ENCODE measurements around the gene HSPA12A. TPM values are rescaled to one million over a fixed set of nuclear protein-coding genes. Genes with fewer than 3 reads are reported as not detected.

HSPA12A gene
- total RNA-seq, 2 donors from 2014 or later, result 0.72 to 0.74 TPM

DNA sequence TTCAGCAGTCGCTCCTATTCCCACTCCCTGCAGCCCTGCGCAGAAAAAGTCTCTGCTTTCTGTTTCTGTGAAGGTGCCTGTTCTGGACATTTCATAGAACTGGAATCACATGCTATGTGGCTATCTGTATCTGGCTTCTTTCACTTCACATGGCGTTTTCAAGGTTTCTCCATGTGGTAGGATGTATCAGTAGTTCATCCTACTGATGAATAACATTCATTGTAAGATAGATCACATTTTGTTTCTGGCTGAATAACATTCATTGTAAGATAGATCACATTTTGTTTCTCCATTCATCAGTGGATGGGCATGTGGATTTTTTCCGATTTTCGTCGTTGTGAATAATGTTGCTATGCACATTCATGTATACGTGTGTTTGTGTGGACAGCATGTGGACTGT lies 44.5 kb downstream of the HSPA12A start:
- Mint-ChIP-seq H3K4me3 (no peak overlapping the region), H3K36me3 (ENCODE audit: insufficient read depth in 2 of 2) (no peaks in the 10 kb centered on the region), H3K9me3 (no peaks in the 10 kb centered on the region), H3K27ac (no peak overlapping the region), H3K27me3 (ENCODE audit: low read depth) (peaks cover 51% of the 10 kb centered on the region), H3K4me1 (ENCODE audit: low read depth) (no peaks in the 10 kb centered on the region)
- DNase-seq, result no peak
- no peak for ATAC-seq (replicated peaks in 1 of 2)

DNA sequence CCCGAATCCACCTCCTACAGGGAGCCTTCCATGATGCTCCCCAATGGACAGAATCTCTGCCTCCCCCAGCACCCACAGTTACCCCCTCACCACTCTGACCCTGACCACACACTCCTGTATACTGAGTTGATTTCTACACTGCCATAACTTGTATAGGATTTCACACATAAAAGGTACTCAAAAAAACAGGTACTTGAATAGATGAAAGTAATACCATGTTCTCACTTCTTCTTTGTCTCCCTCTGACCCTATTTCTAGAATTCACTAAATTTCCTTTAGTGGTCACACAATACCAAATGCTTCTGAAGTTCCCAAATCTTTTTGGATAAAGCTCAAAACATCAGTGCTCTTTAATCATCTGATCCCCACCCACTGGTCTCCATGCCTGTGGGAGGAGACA lies 45.4 kb downstream of the HSPA12A start:
- Mint-ChIP-seq H3K9me3 (no peaks in the 10 kb centered on the region), H3K4me3 (no peak overlapping the region), H3K27ac (no peak overlapping the region), H3K27me3 (ENCODE audit: low read depth) (peaks cover 55% of the 10 kb centered on the region), H3K4me1 (ENCODE audit: low read depth) (no peaks in the 10 kb centered on the region), H3K36me3 (ENCODE audit: insufficient read depth in 2 of 2) (no peaks in the 10 kb centered on the region)
- DNase-seq (no peak), ATAC-seq (replicated peaks in 1 of 2) (no peak)

DNA sequence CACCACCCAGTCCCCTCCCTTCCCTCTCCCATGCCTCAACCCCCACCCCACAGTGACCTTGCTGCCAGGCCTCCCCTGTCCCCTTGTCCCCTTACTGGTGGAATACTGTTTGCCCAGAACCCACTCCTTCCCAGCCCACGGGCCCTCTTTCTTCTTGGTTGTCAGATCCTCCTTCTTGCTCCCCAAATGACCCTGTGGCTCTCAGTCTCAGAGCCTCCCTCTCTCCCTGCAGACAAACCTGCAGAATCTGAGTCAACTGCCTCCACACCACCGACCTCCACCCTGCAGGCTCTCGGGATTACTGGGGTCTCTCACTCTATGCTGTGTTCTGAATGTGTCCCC lies 47.5 kb downstream of the HSPA12A start:
- Mint-ChIP-seq H3K36me3 (ENCODE audit: insufficient read depth in 2 of 2) (no peaks in the 10 kb centered on the region), H3K27me3 (ENCODE audit: low read depth) (peaks cover 61% of the 10 kb centered on the region), H3K27ac (no peak overlapping the region), H3K4me3 (no peak overlapping the region), H3K9me3 (no peaks in the 10 kb centered on the region), H3K4me1 (ENCODE audit: low read depth) (no peaks in the 10 kb centered on the region)
- DNase-seq, result no peak
- no peak for ATAC-seq (replicated peaks in 1 of 2)

DNA sequence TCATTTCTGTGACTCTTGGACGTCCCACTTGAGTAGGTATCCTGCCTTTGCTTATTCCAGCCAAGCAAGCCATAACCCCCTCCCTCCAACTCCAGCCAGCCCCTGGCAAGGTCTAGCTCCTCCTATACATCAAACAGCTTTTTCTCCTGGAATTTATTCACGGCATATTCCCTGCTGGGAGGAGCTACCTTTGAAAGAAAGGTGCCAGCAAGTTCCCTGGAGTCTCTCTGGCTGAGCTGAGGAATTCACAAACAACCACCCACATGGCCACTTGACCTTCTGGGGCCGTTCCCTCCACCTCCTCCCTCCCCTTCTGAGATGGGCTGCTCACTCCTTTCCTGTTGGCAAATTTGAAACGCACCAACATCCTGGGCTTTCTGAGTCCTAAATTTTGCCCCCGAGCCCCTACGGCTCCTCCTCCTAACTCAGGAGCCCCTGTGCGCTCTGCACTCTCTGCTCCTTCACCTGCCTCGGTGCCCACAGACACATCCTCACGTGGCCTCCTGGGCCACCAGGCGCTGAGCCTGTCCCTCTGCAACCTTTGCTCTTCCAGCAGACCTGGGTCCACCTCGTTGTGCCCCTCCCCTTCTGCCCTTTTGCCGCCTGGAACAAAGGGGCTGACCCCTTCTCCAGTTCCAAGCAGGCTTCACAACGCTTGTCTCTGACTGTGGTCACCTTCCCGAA lies 48.0 kb downstream of the HSPA12A start:
- Mint-ChIP-seq H3K9me3 (no peaks in the 10 kb centered on the region), H3K4me1 (ENCODE audit: low read depth) (no peaks in the 10 kb centered on the region), H3K27ac (no peak overlapping the region), H3K4me3 (no peak overlapping the region), H3K27me3 (ENCODE audit: low read depth) (peaks cover 64% of the 10 kb centered on the region), H3K36me3 (ENCODE audit: insufficient read depth in 2 of 2) (no peaks in the 10 kb centered on the region)
- no peak for DNase-seq
- no peak for ATAC-seq (replicated peaks in 1 of 2)

DNA sequence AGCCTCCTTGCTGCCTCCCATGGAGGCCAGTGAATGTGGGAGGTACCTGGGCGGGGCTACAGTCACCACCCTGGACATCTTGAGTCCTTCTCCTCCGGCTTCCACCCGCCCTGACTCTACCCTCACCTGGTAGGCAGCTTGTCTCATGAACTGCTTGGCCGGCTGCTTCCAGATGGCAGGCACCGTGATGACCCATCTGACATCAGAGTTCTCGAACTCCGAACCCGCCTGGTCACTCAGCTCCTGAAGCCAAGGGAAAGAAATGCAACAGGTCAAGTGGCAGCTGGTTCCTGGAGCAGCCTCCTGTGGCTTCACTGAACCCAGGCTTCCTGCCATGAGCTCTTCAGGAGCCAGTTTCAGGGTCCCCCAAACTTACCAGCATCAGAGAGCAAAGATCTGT lies 50.1 kb downstream of the HSPA12A start:
- ATAC-seq (replicated peaks in 1 of 2), result no peak
- H3K9me3 Mint-ChIP-seq, result no peaks in the 10 kb centered on the region

DNA sequence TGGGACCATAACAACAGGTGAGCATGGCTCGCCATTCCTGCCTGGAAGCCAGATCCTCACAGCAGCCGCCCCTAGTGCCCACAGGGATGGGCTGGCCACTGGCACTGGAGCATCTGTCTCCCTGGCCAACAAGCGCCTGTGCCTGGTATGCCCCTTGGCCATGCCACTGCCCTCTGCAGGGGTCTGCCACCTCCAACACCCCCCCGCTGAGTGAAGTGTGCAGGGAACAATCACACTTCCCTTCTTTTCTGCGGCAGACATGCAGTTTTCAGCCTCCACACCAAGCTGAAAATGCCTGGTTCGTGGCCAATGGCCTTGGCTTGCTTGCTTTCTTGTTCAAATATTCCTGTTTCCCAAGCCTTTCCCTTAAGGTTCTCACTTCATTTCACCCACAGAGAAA lies 50.7 kb downstream of the HSPA12A start:
- Mint-ChIP-seq H3K27ac (no peak overlapping the region), H3K27me3 (ENCODE audit: low read depth) (peaks cover 69% of the 10 kb centered on the region), H3K9me3 (no peaks in the 10 kb centered on the region), H3K36me3 (ENCODE audit: insufficient read depth in 2 of 2) (no peaks in the 10 kb centered on the region), H3K4me1 (ENCODE audit: low read depth) (no peaks in the 10 kb centered on the region), H3K4me3 (no peak overlapping the region)
- DNase-seq (no peak), ATAC-seq (replicated peaks in 1 of 2) (no peak)

More for the DNA sequence above, 50.1 kb downstream of the HSPA12A start:
- H3K27ac Mint-ChIP-seq, result no peak overlapping the region
- H3K4me3 Mint-ChIP-seq, result no peak overlapping the region
- H3K27me3 Mint-ChIP-seq (ENCODE audit: low read depth), result peaks cover 73% of the 10 kb centered on the region
- no peak for DNase-seq
- H3K4me1 Mint-ChIP-seq (ENCODE audit: low read depth), result no peaks in the 10 kb centered on the region
- no peaks in the 10 kb centered on the region for H3K36me3 Mint-ChIP-seq (ENCODE audit: insufficient read depth in 2 of 2)

DNA sequence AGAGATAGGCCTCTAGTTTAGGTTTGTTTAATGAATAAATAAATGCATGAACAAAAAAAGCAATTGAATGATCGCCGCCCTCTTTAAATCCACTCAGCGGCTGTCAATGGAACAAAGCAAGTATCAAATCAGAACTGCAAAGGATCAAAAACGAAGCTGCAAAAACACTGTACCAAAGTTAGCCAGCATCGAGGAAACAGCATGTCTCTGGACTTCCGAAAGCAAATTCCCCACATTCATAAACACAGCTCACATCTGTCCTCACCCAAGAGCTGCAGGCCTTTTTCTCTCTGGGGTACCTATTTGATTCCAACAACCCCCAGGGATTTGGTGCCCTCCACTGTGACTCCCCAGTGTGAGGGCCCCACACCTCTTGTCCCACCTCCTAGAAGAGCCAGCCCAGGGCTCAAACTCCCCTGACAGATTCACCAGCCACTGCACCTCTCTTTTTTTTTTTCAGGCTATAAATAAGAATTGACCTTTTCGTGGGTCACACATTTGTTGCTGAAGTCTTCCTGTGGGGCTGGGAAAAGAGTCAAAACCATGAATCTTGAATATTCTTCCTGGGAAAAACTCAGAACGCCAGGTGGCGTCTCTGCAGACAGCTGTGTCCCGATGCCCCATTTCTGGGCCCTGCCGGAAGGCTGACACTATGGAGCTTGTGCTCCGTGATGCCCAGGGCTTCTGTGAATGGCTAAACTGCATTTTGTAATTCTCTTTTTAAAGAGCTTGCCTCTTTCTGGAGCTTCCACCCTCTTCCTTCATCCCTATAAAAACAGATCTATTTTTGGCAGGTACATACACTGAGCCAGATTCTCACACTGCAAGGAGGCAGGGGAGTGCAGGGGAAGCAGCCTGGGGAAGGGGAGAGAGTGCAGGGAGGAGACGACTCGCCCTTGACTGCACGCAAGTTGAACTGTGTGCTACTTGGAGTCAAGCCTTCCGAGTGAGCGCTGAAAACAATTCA lies 51.7 kb downstream of the HSPA12A start:
- no peaks in the 10 kb centered on the region for H3K9me3 Mint-ChIP-seq
- no peaks in the 10 kb centered on the region for H3K4me1 Mint-ChIP-seq (ENCODE audit: low read depth)
- DNase-seq, result no peak
- no peak overlapping the region for H3K27ac Mint-ChIP-seq
- H3K27me3 Mint-ChIP-seq (ENCODE audit: low read depth), result peaks cover 63% of the 10 kb centered on the region
- no peak for ATAC-seq (replicated peaks in 1 of 2)
- no peaks in the 10 kb centered on the region for H3K36me3 Mint-ChIP-seq (ENCODE audit: insufficient read depth in 2 of 2)
- H3K4me3 Mint-ChIP-seq, result no peak overlapping the region

DNA sequence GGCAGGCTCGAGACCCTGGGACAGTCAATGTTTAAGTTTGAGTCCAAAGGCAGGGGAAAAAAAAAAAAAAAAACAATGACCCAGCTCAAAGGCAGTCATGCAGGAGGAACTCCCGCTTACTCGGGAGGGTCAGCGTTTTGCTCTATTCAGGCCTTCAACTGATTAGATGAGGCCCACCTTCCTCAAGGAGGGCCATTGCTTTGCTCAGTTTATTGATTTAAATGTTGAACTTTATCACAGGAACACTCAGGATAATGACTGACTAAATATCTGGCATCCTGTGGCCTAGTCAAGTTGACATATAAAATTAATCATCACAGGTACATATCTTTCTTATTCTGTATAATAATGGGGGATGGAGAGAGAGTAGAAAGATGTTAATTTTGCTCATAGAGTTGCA lies 52.6 kb downstream of the HSPA12A start:
- no peak for ATAC-seq (replicated peaks in 1 of 2)
- Mint-ChIP-seq H3K27me3 (ENCODE audit: low read depth) (peaks cover 57% of the 10 kb centered on the region), H3K27ac (no peak overlapping the region), H3K36me3 (ENCODE audit: insufficient read depth in 2 of 2) (no peaks in the 10 kb centered on the region), H3K4me1 (ENCODE audit: low read depth) (no peaks in the 10 kb centered on the region), H3K4me3 (no peak overlapping the region), H3K9me3 (no peaks in the 10 kb centered on the region)
- DNase-seq, result no peak

DNA sequence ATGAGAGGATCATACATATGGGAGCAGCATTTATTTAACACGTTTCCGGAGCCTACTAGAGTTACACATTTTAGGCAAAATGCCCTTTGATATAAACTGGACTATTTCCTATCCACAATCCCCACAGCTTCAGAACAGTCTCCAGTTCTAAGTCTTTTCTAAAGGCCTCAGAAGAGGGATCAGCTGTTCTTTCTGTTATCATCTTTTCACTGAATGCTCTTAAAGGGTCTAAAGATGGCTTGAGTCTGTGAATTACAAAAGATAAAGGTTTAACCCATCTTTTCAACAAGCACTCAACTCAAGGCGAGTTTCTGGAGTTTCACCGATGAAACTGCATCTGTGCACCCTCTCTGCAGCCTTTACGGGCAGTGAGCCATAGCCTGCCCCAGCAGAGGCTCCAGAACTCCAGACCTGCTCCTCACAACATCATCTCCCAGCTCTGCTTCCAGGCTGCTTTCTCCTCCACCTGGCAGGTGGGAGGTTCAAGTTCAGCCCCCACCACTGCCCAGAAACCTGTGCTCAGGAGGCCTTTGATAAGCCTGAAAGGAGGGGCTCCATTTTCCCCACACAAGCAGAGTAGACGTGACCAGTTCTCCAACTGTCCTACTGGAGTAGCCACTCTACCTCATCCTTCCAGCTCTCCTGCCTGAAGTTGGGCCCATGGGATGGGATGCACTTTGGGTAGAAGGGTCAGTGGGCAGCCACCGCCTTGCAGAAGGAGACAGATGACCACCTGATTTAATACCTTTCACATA lies 53.4 kb downstream of the HSPA12A start:
- no peaks in the 10 kb centered on the region for H3K36me3 Mint-ChIP-seq (ENCODE audit: insufficient read depth in 2 of 2)
- no peak overlapping the region for H3K27ac Mint-ChIP-seq
- H3K9me3 Mint-ChIP-seq, result no peaks in the 10 kb centered on the region
- H3K27me3 Mint-ChIP-seq (ENCODE audit: low read depth), result peaks cover 53% of the 10 kb centered on the region
- H3K4me1 Mint-ChIP-seq (ENCODE audit: low read depth), result no peaks in the 10 kb centered on the region
- H3K4me3 Mint-ChIP-seq, result no peak overlapping the region
- no peak for ATAC-seq (replicated peaks in 1 of 2)
- DNase-seq, result no peak

DNA sequence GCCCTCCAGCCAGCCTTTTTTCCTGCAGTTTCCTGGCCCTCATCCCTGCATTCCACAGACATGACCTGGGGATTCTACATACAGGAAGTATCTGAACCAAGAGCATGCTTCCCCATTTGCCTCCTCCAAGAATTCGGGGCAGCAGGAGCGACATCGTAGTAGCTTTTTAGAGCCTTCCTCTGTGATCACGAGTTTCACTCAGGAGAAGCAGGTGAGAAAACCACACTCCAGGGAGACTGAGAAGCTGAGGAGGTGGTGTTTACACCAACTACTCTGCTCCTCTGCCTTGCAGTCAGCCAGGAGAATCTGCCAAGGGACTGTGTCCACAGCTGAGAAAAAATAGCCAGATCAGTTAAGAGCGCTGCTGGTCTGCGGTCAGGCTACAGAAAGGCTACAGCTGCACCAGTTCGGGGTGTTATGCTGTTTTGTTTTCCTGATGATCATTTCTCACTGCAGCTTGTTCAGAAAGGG lies 54.1 kb downstream of the HSPA12A start:
- no peak overlapping the region for H3K4me3 Mint-ChIP-seq
- no peaks in the 10 kb centered on the region for H3K36me3 Mint-ChIP-seq (ENCODE audit: insufficient read depth in 2 of 2)
- no peak overlapping the region for H3K27ac Mint-ChIP-seq

DNA sequence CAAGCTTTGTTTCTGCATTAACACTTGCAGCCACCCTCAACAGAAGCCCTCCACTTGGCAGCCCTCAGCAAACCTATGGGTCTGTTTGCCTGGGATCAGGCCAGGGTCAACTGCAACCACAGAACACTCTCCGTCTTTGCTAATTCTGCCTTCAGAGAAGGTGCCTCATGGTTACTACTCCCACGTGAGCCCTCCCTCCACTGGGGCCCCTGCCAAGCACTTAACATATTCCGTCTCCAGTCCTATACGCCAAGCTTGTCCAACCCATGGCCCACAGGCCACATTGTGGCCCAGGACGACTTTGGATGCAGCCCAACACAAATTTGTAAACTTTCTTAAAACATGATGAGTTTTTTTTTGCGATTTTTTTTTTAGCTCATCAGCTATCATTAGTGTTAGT lies 54.7 kb downstream of the HSPA12A start:
- Mint-ChIP-seq H3K4me3 (no peak overlapping the region), H3K27me3 (ENCODE audit: low read depth) (peaks cover 42% of the 10 kb centered on the region), H3K9me3 (no peaks in the 10 kb centered on the region), H3K36me3 (ENCODE audit: insufficient read depth in 2 of 2) (no peaks in the 10 kb centered on the region), H3K27ac (no peak overlapping the region), H3K4me1 (ENCODE audit: low read depth) (no peaks in the 10 kb centered on the region)
- ATAC-seq (replicated peaks in 1 of 2) (no peak), DNase-seq (no peak)

More for the DNA sequence above, 54.1 kb downstream of the HSPA12A start:
- ATAC-seq (replicated peaks in 1 of 2), result no peak
- Mint-ChIP-seq H3K4me1 (ENCODE audit: low read depth) (no peaks in the 10 kb centered on the region), H3K27me3 (ENCODE audit: low read depth) (peaks cover 49% of the 10 kb centered on the region), H3K9me3 (no peaks in the 10 kb centered on the region)
- DNase-seq, result no peak

DNA sequence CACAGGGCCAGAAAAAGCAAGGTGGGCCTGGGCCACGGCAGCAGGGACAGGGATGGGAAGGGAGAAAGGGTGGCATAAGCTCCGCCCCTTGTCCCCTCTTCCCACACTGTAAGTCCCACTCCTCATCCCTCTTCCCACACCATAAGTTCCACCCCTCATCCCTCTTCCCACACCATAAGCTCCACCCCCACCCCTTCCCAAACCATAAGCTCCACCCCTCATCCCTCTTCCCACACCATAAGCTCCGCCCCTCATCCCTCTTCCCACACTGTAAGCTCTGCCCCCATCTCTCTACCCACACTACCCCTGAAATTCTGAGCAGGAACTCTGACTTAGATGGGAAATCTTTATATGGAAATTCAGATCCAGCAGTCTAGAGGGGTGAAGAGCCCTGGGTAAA lies 55.7 kb downstream of the HSPA12A start:
- Mint-ChIP-seq H3K27me3 (ENCODE audit: low read depth) (peaks cover 32% of the 10 kb centered on the region), H3K27ac (no peak overlapping the region), H3K36me3 (ENCODE audit: insufficient read depth in 2 of 2) (no peaks in the 10 kb centered on the region), H3K4me3 (no peak overlapping the region), H3K4me1 (ENCODE audit: low read depth) (no peaks in the 10 kb centered on the region), H3K9me3 (no peaks in the 10 kb centered on the region)
- ATAC-seq (replicated peaks in 1 of 2), result no peak
- DNase-seq, result no peak

DNA sequence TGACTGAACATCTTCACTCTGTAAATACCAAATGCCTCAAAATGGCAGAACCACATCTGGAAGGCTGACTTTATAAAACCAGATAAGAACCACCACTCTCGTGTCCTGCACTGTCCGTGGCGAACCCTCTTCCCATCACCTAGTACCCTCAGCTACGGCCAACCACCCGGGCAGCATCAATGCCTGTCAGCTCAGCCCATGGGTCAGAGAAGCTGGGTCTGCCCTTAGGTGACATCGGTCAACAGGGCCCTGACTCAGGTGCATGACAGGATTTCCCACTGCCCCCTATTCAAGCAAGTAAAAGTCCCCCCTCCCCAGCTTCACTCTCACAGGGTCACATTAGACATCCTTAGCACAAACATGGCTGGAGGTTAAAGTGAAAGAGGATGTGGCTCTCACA lies 56.6 kb downstream of the HSPA12A start:
- no peaks in the 10 kb centered on the region for H3K36me3 Mint-ChIP-seq (ENCODE audit: insufficient read depth in 2 of 2)
- H3K4me1 Mint-ChIP-seq (ENCODE audit: low read depth), result no peaks in the 10 kb centered on the region
- H3K27me3 Mint-ChIP-seq (ENCODE audit: low read depth), result peaks cover 27% of the 10 kb centered on the region
- ATAC-seq (replicated peaks in 1 of 2), result no peak
- DNase-seq, result no peak
- H3K27ac Mint-ChIP-seq, result no peak overlapping the region
- no peaks in the 10 kb centered on the region for H3K9me3 Mint-ChIP-seq
- H3K4me3 Mint-ChIP-seq, result no peak overlapping the region

All from activated T-cell treated with anti-CD3 and anti-CD28 coated beads, Interleukin-2, amount 50 U/mL, for 72 hours (primary cell).